Karpas-422 (cell line): ENCODE results near the gene GPX4. TPM values are rescaled to one million over a fixed set of nuclear protein-coding genes. Genes with fewer than 3 reads are reported as not detected.

Experiments
- DNase-seq: peaks from one replicate; pipeline ENCODE4 v3.0.0-alpha.2; 2015
- H2AFZ ChIP-seq: fragments of 200-600 bp; sonication (generic); 2 replicates; pipeline ENCODE4 v1.6.1; 2014; ENCODE audit warnings: antibody characterized with exemption, low read length, mixed read lengths
- H3K27ac ChIP-seq: fragments of 200-600 bp; sonication (generic); 2 replicates; pipeline ENCODE4 v1.5.1; 2014; ENCODE audit warnings: mild to moderate bottlenecking, low read length, moderate library complexity
- H3K27me3 ChIP-seq: fragments of 200-600 bp; sonication (generic); 2 replicates; pipeline ENCODE4 v1.6.1; 2014; ENCODE audit warnings: low read length, mixed read lengths
- H3K36me3 ChIP-seq: fragments of 200-600 bp; sonication (generic); 2 replicates; pipeline ENCODE4 v1.6.1; 2014; ENCODE audit warnings: low read length, mixed read lengths; ENCODE audit not compliant: insufficient read depth
- H3K4me1 ChIP-seq: fragments of 200-600 bp; sonication (generic); 2 replicates; pipeline ENCODE4 v1.6.1; 2014; ENCODE audit warnings: mild to moderate bottlenecking, low read length, mixed read lengths
- H3K4me2 ChIP-seq: fragments of 200-600 bp; sonication (generic); 2 replicates; pipeline ENCODE4 v1.6.1; 2014; ENCODE audit warnings: low read length, low read depth, mild to moderate bottlenecking; ENCODE audit not compliant: poor library complexity, severe bottlenecking
- H3K4me3 ChIP-seq: fragments of 200-600 bp; sonication (generic); 2 replicates; pipeline ENCODE4 v1.5.1; 2014; ENCODE audit warnings: mild to moderate bottlenecking, antibody characterized with exemption, low read length, mixed read lengths
- H3K79me2 ChIP-seq: fragments of 200-600 bp; sonication (generic); 2 replicates; pipeline ENCODE4 v1.6.1; 2014; ENCODE audit warnings: mild to moderate bottlenecking, low read length, mixed read lengths
- H3K9ac ChIP-seq: fragments of 200-600 bp; sonication (generic); 2 replicates; pipeline ENCODE4 v1.6.0; 2014; ENCODE audit warnings: low read length
- H3K9me2 ChIP-seq: fragments of 200-600 bp; sonication (generic), shearing (Covaris generic); replicated peaks from 2 replicates; pipeline ENCODE4 v1.6.0; 2014; ENCODE audit warnings: mild to moderate bottlenecking, low read length, moderate library complexity; ENCODE audit not compliant: insufficient read depth
- H3K9me3 ChIP-seq: fragments of 300-700, 200-600 bp; sonication (generic); 2 replicates; pipeline ENCODE4 v1.6.1; 2014; ENCODE audit warnings: low read length, mixed read lengths
- H4K20me1 ChIP-seq: fragments of 200-600 bp; sonication (generic); 2 replicates; pipeline ENCODE4 v1.6.1; 2014; ENCODE audit warnings: mild to moderate bottlenecking, antibody characterized with exemption, low read length, low read depth; ENCODE audit not compliant: insufficient read depth
- total RNA-seq: library from RNA; depleted of rRNA; stranded (reverse); fragments of >200 nt; shearing (Covaris generic); gene quantifications from 2 replicates; pipeline ENCODE4 v1.2.3, GENCODE V29; 2014; ENCODE audit warnings: low replicate concordance

Gene GPX4
- total RNA-seq, 1 experiment from 2014 or later, result 286 TPM

DNA sequence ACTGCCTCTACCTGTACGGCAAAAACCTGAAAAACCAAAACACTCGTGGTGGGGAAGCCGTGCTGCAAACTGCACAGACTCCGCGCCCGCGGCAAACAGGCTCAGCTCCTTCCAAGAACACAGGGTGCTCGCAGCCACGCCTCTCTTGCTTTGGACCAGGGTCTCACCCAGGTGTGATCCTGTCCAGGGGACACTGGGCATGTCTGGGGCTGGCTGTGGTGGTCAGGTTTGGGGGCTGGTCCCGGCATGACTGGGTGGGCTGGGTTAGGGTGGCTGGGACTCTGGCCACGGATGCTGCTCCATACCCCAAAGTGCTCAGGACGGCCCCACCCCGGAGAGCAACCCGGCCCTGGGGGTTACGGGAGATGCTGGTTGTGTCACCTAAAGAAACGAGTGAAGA is 13.9 kb downstream of the GPX4 start:
- no peak for DNase-seq
- Histone ChIP-seq H3K9me3 (no peaks in the 10 kb centered on the region), H3K9ac (no peak overlapping the region), H3K27ac (no peak overlapping the region), H2AFZ (no peak overlapping the region), H4K20me1 (peaks cover 5% of the 10 kb centered on the region; the same call in 1 of the 2 replicates), H3K79me2 (no peaks in the 10 kb centered on the region), H3K9me2 (no peaks in the 10 kb centered on the region), H3K27me3 (no peaks in the 10 kb centered on the region), H3K36me3 (no peaks in the 10 kb centered on the region), H3K4me3 (no peak overlapping the region), H3K4me2 (no peak overlapping the region), H3K4me1 (peaks cover 3% of the 10 kb centered on the region; the same call in 1 of the 2 replicates)

DNA sequence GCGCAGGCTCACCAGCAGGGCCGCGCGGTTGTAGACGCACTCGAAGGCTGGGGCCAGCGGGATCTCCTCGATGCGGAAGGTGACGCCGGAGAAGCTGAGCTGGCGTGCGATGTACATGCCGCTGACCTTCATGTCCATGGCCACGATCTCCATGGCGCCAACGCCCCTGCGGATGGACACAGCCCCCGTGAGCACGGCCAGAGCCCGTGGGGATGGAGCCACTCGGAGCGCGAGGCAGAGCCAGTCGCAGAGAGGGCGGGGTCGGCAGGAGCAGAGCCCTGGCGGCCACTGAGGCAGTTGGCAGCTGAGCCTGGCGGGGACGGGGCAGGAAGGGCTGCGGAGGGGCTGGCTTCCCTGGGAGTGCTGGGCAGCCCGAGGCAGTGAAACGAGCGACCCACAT is 15.2 kb downstream of the GPX4 start:
- Histone ChIP-seq H2AFZ (no peak overlapping the region), H3K9me3 (no peaks in the 10 kb centered on the region), H3K4me2 (no peak overlapping the region), H3K4me3 (no peak overlapping the region), H3K79me2 (no peaks in the 10 kb centered on the region), H3K27me3 (no peaks in the 10 kb centered on the region), H3K9ac (no peak overlapping the region), H3K27ac (no peak overlapping the region), H4K20me1 (no peaks in the 10 kb centered on the region), H3K4me1 (no peaks in the 10 kb centered on the region), H3K36me3 (no peaks in the 10 kb centered on the region), H3K9me2 (no peaks in the 10 kb centered on the region)
- no peak for DNase-seq

DNA sequence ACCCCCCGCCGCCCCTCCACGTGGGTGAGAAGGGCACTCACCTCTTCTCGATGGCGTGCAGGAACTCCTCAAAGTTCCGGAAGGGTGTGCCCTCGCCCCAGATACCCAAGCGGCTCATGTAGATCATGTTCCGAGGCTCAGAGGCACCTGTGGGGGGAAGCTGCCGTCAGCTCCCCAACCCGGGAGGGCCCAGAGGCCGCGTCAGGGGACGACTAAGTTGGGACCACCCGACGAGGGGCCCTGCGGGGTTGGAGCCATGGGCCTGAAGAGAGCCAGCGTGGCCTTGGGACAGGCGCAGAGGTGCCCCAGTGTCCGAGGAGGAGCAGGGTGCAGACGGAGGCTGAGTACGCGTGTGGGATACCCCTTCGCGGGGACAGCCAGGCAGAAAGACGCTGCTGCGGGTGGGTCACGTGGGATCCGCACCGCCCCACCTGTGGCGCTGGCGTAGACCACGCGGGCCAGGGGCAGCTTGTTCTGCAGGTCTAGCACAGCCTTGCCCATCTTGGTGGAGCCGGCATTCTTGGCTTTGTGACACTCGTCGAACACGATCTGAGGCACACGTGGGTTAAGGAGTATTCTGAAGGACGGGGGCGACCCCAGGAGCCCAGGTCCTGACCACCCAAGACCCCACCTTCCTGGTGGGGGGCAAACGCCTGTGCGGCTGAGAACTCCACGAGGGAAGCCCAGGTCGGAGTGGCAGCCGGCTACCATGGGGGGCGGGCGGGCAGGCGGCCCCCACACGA is 15.9 kb downstream of the GPX4 start:
- Histone ChIP-seq H3K4me1 (no peaks in the 10 kb centered on the region), H2AFZ (no peak overlapping the region), H3K27me3 (no peaks in the 10 kb centered on the region), H3K36me3 (no peaks in the 10 kb centered on the region), H4K20me1 (no peaks in the 10 kb centered on the region), H3K79me2 (no peaks in the 10 kb centered on the region), H3K4me2 (no peak overlapping the region), H3K4me3 (no peak overlapping the region), H3K9ac (no peak overlapping the region), H3K9me3 (no peaks in the 10 kb centered on the region), H3K27ac (no peak overlapping the region), H3K9me2 (no peaks in the 10 kb centered on the region)
- no peak for DNase-seq

DNA sequence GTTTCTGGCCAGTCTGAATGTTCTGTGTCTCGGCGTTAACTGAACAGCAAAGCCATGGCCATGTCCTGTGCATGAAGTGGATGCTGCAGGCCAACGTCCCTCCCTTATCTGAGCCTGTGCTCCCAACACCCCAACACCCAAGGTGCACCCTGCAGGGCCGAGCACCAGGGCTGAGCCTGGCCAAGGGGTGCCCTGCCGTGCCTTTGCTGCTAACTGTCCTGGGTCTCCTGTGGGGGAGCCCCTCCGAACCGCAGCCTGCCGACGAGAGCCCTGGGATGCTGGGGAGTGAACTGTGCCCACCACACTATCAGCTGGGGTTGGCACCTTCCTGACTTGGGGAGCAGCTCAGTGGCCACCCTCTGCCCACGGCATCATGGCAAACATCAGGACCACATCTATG is 17.6 kb downstream of the GPX4 start:
- H3K27ac ChIP-seq, result no peak overlapping the region
- no peaks in the 10 kb centered on the region for H3K36me3 ChIP-seq
- H3K9me2 ChIP-seq, result no peaks in the 10 kb centered on the region
- H4K20me1 ChIP-seq, result no peaks in the 10 kb centered on the region
- H3K4me2 ChIP-seq, result no peak overlapping the region
- no peaks in the 10 kb centered on the region for H3K79me2 ChIP-seq
- no peak for DNase-seq
- no peak overlapping the region for H3K9ac ChIP-seq
- no peaks in the 10 kb centered on the region for H3K4me1 ChIP-seq
- H3K9me3 ChIP-seq, result no peaks in the 10 kb centered on the region
- no peak overlapping the region for H3K4me3 ChIP-seq
- no peaks in the 10 kb centered on the region for H3K27me3 ChIP-seq
- H2AFZ ChIP-seq, result no peak overlapping the region

DNA sequence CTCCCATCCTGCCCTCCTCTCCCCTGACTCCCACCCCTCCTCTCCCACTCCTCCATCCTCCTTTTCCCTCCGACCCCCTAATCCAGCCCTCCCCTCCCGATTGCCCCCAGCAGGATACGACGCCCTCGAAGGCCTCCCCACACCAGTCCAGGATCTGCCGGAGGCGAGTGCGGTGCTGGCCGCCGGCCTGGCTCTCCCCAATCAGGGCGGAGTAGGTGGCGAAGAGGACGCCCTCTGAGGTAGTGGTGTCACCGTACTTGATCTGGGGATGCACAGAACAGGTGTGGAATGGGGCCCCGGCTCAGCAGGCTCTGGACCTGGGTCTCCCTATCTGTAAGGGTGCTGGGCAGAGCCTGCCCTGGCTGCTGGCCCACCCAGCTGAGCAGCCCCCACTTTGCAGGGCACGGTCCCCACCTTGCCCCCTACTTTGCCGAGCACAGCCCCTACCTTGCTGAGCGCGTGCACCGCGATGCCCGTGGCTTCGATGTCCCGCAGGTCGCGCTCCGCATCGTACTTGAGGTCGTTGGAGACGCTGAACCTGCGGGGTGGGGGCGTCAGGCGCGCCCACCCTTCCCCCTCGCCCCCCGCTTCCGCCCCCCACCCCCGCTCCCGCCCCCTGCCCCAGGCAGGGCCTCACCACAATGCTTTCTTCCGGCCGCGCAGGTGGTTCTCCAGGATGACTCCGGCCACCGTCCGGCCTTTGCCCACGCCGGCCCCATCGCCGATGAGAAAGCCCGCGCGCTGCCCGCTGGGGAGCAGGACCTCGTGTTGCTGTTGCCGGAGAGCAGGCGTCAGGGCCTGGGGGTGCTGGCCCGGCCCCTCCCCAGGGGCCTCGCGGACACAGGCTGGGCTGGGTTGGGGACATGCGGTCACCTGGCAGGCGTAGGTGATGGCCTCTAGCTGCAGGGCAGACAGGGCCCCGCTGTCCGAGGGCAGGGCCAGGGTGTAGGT is 18.5 kb downstream of the GPX4 start:
- no peak for DNase-seq
- Histone ChIP-seq H3K27ac (no peak overlapping the region), H4K20me1 (no peaks in the 10 kb centered on the region)

DNA sequence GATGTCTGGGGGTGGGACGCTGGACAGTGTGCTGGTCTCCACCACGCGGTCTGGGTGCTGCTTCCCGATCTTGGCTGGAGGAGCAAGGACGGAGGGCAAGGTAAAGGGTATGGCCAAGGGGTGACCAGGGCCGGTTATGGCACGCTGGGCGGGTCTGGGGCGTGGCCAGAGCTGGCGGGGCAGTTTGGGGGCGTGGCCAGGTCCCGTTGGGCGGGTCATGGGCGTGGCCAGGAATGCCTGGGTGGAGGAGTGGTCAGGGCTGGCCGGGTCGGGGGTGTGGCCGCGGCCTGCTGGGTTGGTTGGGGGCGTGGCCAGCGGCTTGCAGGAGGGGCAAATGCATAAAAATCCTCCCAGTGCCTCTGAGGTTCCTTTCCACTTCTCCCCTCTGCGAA is 19.2 kb downstream of the GPX4 start:
- Histone ChIP-seq H4K20me1 (no peaks in the 10 kb centered on the region), H2AFZ (no peak overlapping the region), H3K4me2 (no peak overlapping the region), H3K9ac (no peak overlapping the region), H3K9me3 (no peaks in the 10 kb centered on the region), H3K27me3 (no peaks in the 10 kb centered on the region), H3K4me3 (no peak overlapping the region), H3K9me2 (no peaks in the 10 kb centered on the region), H3K27ac (no peak overlapping the region), H3K4me1 (no peaks in the 10 kb centered on the region), H3K36me3 (no peaks in the 10 kb centered on the region), H3K79me2 (no peaks in the 10 kb centered on the region)
- peak; percentile 95 for DNase-seq

More for the DNA sequence above, 18.5 kb downstream of the GPX4 start:
- no peak overlapping the region for H3K4me3 ChIP-seq
- H3K36me3 ChIP-seq, result no peaks in the 10 kb centered on the region
- no peaks in the 10 kb centered on the region for H3K4me1 ChIP-seq
- H3K27me3 ChIP-seq, result no peaks in the 10 kb centered on the region
- no peak overlapping the region for H3K4me2 ChIP-seq
- no peaks in the 10 kb centered on the region for H3K9me3 ChIP-seq
- no peaks in the 10 kb centered on the region for H3K79me2 ChIP-seq
- H3K9me2 ChIP-seq, result no peaks in the 10 kb centered on the region
- no peak overlapping the region for H2AFZ ChIP-seq
- no peak overlapping the region for H3K9ac ChIP-seq

DNA sequence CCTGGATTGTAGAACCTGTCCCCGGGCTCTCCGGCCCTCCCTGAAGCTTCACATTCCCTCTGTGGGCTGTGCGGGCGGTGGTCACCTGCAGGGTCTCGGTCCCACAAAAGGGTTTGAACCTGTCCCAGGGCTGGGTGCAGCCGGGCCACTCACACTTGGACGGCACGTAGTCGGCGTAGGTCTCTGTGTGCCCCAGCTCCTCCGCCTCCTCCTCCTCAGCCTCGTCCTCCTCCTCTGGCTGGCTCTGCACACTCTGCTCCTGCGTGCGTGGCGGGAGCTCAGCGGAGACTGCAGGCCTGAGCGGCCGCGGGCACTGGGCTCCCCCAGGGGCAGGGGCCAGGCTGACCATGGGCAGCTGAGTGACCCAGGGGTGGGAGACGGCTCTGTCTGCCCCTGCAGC is 19.6 kb downstream of the GPX4 start:
- H3K9ac ChIP-seq, result no peak overlapping the region
- DNase-seq, result no peak
- H2AFZ ChIP-seq, result no peak overlapping the region
- no peaks in the 10 kb centered on the region for H4K20me1 ChIP-seq
- no peaks in the 10 kb centered on the region for H3K36me3 ChIP-seq
- H3K27me3 ChIP-seq, result no peaks in the 10 kb centered on the region
- no peaks in the 10 kb centered on the region for H3K4me1 ChIP-seq
- no peak overlapping the region for H3K4me3 ChIP-seq
- no peak overlapping the region for H3K27ac ChIP-seq
- H3K4me2 ChIP-seq, result no peak overlapping the region
- no peaks in the 10 kb centered on the region for H3K79me2 ChIP-seq
- no peaks in the 10 kb centered on the region for H3K9me3 ChIP-seq
- no peaks in the 10 kb centered on the region for H3K9me2 ChIP-seq

DNA sequence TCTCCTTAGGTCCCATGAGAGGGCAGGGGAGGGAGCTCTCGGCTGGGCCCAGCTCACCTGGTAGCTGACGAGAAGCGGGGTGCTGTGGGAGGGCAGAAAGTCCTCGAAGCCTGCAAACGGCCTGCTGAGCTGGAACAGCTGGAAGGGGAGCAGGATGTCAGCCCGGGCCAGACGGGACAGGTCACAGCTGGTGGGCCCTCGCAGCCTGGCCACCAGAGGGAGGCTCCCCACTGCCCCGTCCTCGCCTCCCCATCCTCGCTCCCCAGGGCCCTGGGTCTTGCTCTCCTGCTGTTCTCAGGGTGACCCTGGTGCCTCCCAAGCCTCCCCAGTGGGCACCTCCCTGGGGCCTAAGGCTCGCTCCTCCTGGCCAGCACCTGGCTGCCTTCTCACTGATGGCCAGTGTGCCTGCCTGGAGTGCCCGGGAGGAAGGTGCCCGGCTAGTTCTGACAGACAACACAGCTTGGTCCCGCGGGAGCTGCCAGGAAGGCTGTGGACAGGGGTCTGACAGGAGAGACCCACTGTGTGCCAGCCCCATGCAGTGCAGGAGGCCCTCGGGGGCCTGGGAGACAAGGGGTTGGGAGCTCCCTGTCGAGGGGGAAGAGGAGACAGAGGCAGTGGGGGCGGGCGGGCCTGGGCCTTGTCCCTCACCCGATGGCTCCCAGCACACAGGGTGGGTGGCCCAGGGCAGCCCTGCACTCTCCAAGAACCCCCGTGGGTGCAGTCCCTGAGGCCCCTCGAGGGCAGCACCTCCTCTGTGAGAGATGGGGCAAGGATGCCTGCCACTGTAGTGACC is 20.3 kb downstream of the GPX4 start:
- Histone ChIP-seq H3K36me3 (no peaks in the 10 kb centered on the region), H3K27ac (no peak overlapping the region), H2AFZ (no peak overlapping the region), H3K79me2 (no peaks in the 10 kb centered on the region), H3K9me2 (no peaks in the 10 kb centered on the region), H3K4me2 (no peak overlapping the region), H3K4me3 (no peak overlapping the region), H3K27me3 (no peaks in the 10 kb centered on the region), H4K20me1 (no peaks in the 10 kb centered on the region; the same call in 1 of the 2 replicates), H3K9ac (no peak overlapping the region), H3K9me3 (no peaks in the 10 kb centered on the region), H3K4me1 (no peaks in the 10 kb centered on the region)
- no peak for DNase-seq
